ENCODE data around the gene PVALEF.

PVALEF gene

DNA sequence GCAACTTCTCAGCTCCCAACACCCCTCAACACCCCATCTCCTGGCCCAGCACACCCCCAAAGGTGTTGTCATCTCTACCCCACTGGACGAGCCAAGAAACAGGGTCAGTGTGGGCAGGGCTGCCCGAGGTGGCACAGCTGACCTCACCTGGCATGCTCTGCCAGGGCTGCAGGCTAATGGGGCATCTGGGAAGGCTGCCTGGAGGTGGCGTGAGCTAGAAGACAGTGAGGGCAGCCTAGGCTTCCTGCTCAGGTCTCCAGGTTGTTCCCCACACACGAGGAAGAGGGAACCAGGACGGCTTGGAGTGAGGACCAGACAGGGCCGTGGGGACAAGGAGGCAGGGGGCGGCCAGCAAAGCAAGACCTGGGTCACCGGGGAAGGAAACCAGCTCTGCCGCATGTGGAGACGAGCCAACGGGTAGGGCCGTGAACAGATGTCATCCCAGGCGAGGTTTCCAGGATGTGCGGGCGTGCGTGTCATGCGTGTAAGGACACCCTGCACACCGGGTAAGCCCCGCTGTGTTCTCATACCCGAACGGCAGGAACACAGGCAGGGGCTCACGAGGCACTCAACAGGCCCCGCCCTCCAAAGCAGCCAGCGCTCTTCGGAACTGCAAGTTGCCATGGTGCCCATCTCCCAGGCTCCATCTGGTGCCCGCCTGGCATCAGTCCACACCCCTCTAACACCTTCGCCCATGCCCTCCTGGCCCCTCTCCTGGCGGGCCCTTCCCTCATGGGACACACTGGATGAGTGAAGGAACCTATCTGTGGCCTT lies 29.6 kb upstream of the PVALEF start:
- Histone ChIP-seq H3K9me3 (replicated peaks; ENCODE audit: insufficient read depth, low read length) (no peaks in the 10 kb centered on the region), H3K9me2 (replicated peaks; ENCODE audit: insufficient read depth, low read length) (no peaks in the 10 kb centered on the region), H4K20me1 (ENCODE audit: insufficient read depth, low read length) (no peaks in the 10 kb centered on the region), H3K27ac (ENCODE audit: low read length) (no peak overlapping the region), H3K36me3 (replicated peaks; ENCODE audit: insufficient read depth, low read length) (no peaks in the 10 kb centered on the region), H3K9ac (ENCODE audit: low read length) (no peak overlapping the region), H2AFZ (ENCODE audit: low read length) (no peak overlapping the region), H3F3A (ENCODE audit: insufficient read depth, low read length) (no peaks in the 10 kb centered on the region), H3K79me2 (ENCODE audit: low read length) (no peaks in the 10 kb centered on the region), H3K27me3 (replicated peaks; ENCODE audit: insufficient read depth, low read length) (peaks cover 77% of the 10 kb centered on the region), H3K4me3 (ENCODE audit: low read length) (no peak overlapping the region), H3K4me2 (ENCODE audit: low read depth, low read length) (no peak overlapping the region), H3K4me1 (ENCODE audit: low read length) (no peaks in the 10 kb centered on the region)
- no peak for TF ChIP-seq EZH2phosphoT487 (IDR thresholded peaks at IDR 0.05; ENCODE audit: low read length)
- no peak for TF ChIP-seq EZH2 (optimal IDR thresholded peaks at IDR 0.05; ENCODE audit: low read depth, low read length)
- no peak for TF ChIP-seq CTCF (IDR thresholded peaks at IDR 0.05; ENCODE audit: low read length)
- no peak for DNase-seq

DNA sequence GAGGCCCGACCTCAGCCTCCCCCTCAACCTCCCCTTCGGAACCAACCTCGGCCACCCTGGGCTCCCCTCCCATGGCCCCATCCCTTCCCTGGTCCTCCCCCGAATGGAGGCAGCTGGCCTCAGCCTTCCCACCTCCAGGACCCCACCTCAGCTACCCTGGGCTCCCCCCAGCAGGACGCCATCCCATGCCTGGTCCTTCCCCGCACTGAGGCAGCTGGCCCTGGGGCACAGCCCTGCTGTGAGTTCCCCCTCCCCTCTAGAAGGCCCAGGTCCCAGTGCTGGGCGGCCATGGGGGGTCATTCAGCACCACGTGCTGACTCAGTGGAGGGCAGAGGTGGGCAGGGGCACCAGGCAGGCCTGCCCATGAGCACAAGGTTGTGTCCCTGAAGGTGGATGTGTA lies 28.9 kb upstream of the PVALEF start:
- no peaks in the 10 kb centered on the region for H3K9me2 ChIP-seq (replicated peaks; ENCODE audit: insufficient read depth, low read length)
- no peak overlapping the region for H3K27ac ChIP-seq (ENCODE audit: low read length)
- H3K79me2 ChIP-seq (ENCODE audit: low read length) = no peaks in the 10 kb centered on the region
- no peaks in the 10 kb centered on the region for H3K9me3 ChIP-seq (replicated peaks; ENCODE audit: insufficient read depth, low read length)
- TF ChIP-seq EZH2phosphoT487 (IDR thresholded peaks at IDR 0.05; ENCODE audit: low read length) (no peak), EZH2 (optimal IDR thresholded peaks at IDR 0.05; ENCODE audit: low read depth, low read length) (no peak), CTCF (IDR thresholded peaks at IDR 0.05; ENCODE audit: low read length) (no peak)
- H3K36me3 ChIP-seq (replicated peaks; ENCODE audit: insufficient read depth, low read length) = no peaks in the 10 kb centered on the region
- H3K4me1 ChIP-seq (ENCODE audit: low read length) = no peaks in the 10 kb centered on the region
- no peak overlapping the region for H3K9ac ChIP-seq (ENCODE audit: low read length)
- DNase-seq = no peak
- H3F3A ChIP-seq (ENCODE audit: insufficient read depth, low read length) = no peaks in the 10 kb centered on the region
- H2AFZ ChIP-seq (ENCODE audit: low read length) = no peak overlapping the region
- H4K20me1 ChIP-seq (ENCODE audit: insufficient read depth, low read length) = no peaks in the 10 kb centered on the region
- peaks cover 77% of the 10 kb centered on the region for H3K27me3 ChIP-seq (replicated peaks; ENCODE audit: insufficient read depth, low read length)
- no peak overlapping the region for H3K4me2 ChIP-seq (ENCODE audit: low read depth, low read length)
- H3K4me3 ChIP-seq (ENCODE audit: low read length) = no peak overlapping the region

DNA sequence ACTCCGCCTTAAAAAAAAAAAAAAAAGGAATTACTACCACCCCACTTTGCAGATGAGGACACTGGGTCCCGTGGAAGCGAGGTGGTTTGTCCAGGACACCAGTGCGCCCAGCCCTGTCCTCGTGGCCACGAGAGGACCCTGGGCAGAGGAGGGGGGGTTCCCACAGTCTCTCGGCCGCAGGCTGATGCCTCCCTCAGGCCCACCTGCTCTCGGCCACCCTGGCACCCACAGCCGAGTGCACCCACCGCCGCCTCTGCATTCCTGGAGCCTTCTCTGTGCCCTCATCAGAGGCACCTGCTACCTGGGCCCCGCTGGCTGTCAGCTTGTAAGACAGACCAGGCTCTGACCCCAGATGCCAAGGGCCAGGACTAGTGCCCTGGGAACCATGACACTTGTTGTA lies 28.1 kb upstream of the PVALEF start:
- H3K79me2 ChIP-seq (ENCODE audit: low read length) = no peaks in the 10 kb centered on the region
- H3K9ac ChIP-seq (ENCODE audit: low read length) = no peak overlapping the region
- H3K36me3 ChIP-seq (replicated peaks; ENCODE audit: insufficient read depth, low read length) = no peaks in the 10 kb centered on the region
- no peaks in the 10 kb centered on the region for H3K9me2 ChIP-seq (replicated peaks; ENCODE audit: insufficient read depth, low read length)
- no peaks in the 10 kb centered on the region for H4K20me1 ChIP-seq (ENCODE audit: insufficient read depth, low read length)
- no peaks in the 10 kb centered on the region for H3K9me3 ChIP-seq (replicated peaks; ENCODE audit: insufficient read depth, low read length)
- H2AFZ ChIP-seq (ENCODE audit: low read length) = no peak overlapping the region
- no peak for DNase-seq
- peaks cover 77% of the 10 kb centered on the region for H3K27me3 ChIP-seq (replicated peaks; ENCODE audit: insufficient read depth, low read length)
- TF ChIP-seq CTCF (IDR thresholded peaks at IDR 0.05; ENCODE audit: low read length) (no peak), EZH2phosphoT487 (IDR thresholded peaks at IDR 0.05; ENCODE audit: low read length) (no peak), EZH2 (optimal IDR thresholded peaks at IDR 0.05; ENCODE audit: low read depth, low read length) (no peak)
- H3K4me2 ChIP-seq (ENCODE audit: low read depth, low read length) = no peak overlapping the region
- H3K4me1 ChIP-seq (ENCODE audit: low read length) = no peaks in the 10 kb centered on the region
- no peak overlapping the region for H3K27ac ChIP-seq (ENCODE audit: low read length)
- no peak overlapping the region for H3K4me3 ChIP-seq (ENCODE audit: low read length)
- H3F3A ChIP-seq (ENCODE audit: insufficient read depth, low read length) = no peaks in the 10 kb centered on the region

All from MM.1S (cell line).